Thoracic aorta (tissue), 2 donors: ENCODE data around the gene ZNF497. TPM values are rescaled to one million over a fixed set of nuclear protein-coding genes. Genes with fewer than 3 reads are reported as not detected.
"Not testable (repeated sequence)": the region's sequence is repeated elsewhere in the genome, so short reads cannot be mapped to it uniquely, and the experiment has no call there.

Source experiments
- ATAC-seq: fragments of 150-250 bp; one replicate; pipeline ENCODE4 v1.8.0; 2017; ENCODE audit warnings: low read depth; ENCODE audit not compliant: insufficient number of reproducible peaks, low FRiP score
- DNase-seq: peaks from one replicate; pipeline ENCODE4 v3.0.0-alpha.2; 2020; ENCODE audit warnings: low spot score
- H3K27ac ChIP-seq, 2 donors: fragments of 200-600 bp; sonication (generic); 1 replicate in 1 of 2; 2 replicates in 1 of 2; pipeline ENCODE4 v1.5.1; 2016; ENCODE audit warnings: mild to moderate bottlenecking in 2 of 2, moderate library complexity in 2 of 2
- H3K27me3 ChIP-seq: fragments of 200-600 bp; sonication (generic); replicated peaks from 2 replicates; pipeline ENCODE4 v1.6.0; 2016; ENCODE audit warnings: mild to moderate bottlenecking; ENCODE audit not compliant: insufficient read depth
- H3K36me3 ChIP-seq: fragments of 200-600 bp; sonication (generic); one replicate; pipeline ENCODE4 v1.5.1; 2016
- H3K4me1 ChIP-seq, 2 donors: fragments of 200-600 bp; sonication (generic); 1 replicate in 1 of 2; 2 replicates in 1 of 2; pipeline versions ENCODE4 v1.5.1 to v1.6.0; 2016; ENCODE audit warnings: low read depth in 2 of 2, mild to moderate bottlenecking in 1 of 2; ENCODE audit not compliant: control insufficient read depth in 1 of 2
- H3K4me3 ChIP-seq: fragments of 200-600 bp; sonication (generic); 2 replicates; pipeline ENCODE4 v1.5.1; 2016; ENCODE audit warnings: mild to moderate bottlenecking
- H3K9me3 ChIP-seq: fragments of 200-600 bp; sonication (generic); 2 replicates; pipeline ENCODE4 v1.5.1; 2016
- CTCF ChIP-seq: fragments of 200-600 bp; sonication (generic); IDR thresholded peaks from one replicate; pipeline ENCODE4 v1.5.1; 2019; ENCODE audit warnings: antibody characterized with exemption
- total RNA-seq, 2 donors: library from RNA; depleted of rRNA; stranded (reverse); fragments of >200 nt; gene quantifications; one replicate each; pipeline versions ENCODE4 v1.1.0 to v1.2.3, GENCODE V29; 2016

ZNF497 gene
- total RNA-seq, 2 donors from 2014 or later, result 2.3 TPM; not detected in 1

- DNase-seq (no peak), ATAC-seq (no peak)
- Histone ChIP-seq H3K27ac (no peak overlapping the region), H3K4me1 (peaks cover 0 to 18% of the 10 kb centered on the region in 2 donors), H3K27me3 (no peaks in the 10 kb centered on the region), H3K9me3 (no peaks in the 10 kb centered on the region), H3K4me3 (no peak overlapping the region), H3K36me3 (no peaks in the 10 kb centered on the region)
- TF ChIP-seq CTCF, result no peak
Observed at GRCh38 chr19:58349590-58349989, 13.0 kb downstream of the ZNF497 start.

GRCh38 chr19:58348080-58348479, 14.5 kb downstream of the ZNF497 start:
- peak overlapping the region; percentile 75 for H3K4me3 ChIP-seq
- not testable (repeated sequence) for H3K9me3 ChIP-seq, ATAC-seq, H3K27me3 ChIP-seq, H3K36me3 ChIP-seq, DNase-seq, H3K27ac ChIP-seq
- peaks cover 0 to 18% of the 10 kb centered on the region in 2 donors for H3K4me1 ChIP-seq

DNA sequence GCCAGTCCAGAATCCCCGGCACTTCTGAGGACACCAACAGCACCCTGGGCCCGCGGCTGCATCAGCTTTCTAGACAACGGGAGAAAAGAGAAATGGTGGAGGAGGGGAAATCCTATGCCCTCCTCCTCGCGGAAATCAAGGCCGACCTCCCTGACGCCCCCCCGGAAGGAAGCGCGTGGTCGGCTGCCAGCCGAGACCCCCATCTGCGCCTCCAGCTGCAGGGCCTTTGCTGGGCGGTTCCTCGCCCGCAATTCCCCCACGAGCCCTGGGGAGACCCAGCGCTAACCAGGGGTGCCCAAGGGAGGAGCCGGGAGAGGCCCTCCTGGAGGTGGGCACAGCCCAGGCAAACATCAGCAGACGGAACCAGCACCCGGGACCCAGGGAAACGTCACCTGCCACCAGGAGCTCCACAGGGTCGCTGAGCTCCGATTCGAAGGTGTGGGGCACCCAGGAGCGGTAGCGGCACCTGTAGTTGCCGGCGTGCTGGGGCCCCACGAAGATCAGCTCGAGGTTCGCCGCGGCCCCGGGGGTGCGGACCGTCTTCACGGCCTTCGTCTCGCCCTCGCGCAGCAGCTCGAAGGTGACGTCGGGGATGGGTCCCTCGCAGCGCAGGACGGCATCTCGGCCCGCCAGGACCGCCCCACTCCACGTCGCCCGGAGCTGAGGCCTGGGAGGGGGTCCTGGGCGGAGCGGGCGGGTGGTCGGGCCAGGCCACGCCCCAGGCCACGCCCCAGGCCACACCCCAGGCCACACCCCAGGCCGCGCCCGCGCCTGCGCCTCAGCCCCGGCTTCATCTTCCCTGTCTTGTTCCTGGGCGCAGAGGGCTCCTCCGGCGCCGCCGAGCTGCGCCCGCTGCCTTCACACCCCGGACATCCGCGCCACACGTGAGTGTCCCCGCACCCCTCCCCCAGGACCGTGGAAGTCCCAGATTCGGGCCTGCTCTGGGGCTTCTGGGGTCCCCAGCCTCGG, 15.3 kb downstream of the ZNF497 start:
- no peaks in the 10 kb centered on the region for H3K9me3 ChIP-seq
- no peaks in the 10 kb centered on the region for H3K27me3 ChIP-seq
- ATAC-seq (no peak), DNase-seq (no peak)
- no peaks in the 10 kb centered on the region for H3K36me3 ChIP-seq
- peak overlapping the region; percentile 45 to 61 for H3K27ac ChIP-seq
- TF ChIP-seq CTCF, result no peak
- peak overlapping the region; percentile 75 for H3K4me3 ChIP-seq
- peaks cover 0 to 18% of the 10 kb centered on the region in 2 donors for H3K4me1 ChIP-seq

GRCh38 chr19:58345558-58345957, 17.0 kb downstream of the ZNF497 start:
- no peaks in the 10 kb centered on the region for H3K36me3 ChIP-seq
- no peak for DNase-seq
- no peaks in the 10 kb centered on the region for H3K9me3 ChIP-seq
- ATAC-seq, result no peak
- no peak for TF ChIP-seq CTCF
- H3K27ac ChIP-seq, result no peak overlapping the region
- H3K4me1 ChIP-seq, result peaks cover 0 to 14% of the 10 kb centered on the region in 2 donors
- H3K27me3 ChIP-seq, result no peaks in the 10 kb centered on the region
- no peak overlapping the region for H3K4me3 ChIP-seq

DNA sequence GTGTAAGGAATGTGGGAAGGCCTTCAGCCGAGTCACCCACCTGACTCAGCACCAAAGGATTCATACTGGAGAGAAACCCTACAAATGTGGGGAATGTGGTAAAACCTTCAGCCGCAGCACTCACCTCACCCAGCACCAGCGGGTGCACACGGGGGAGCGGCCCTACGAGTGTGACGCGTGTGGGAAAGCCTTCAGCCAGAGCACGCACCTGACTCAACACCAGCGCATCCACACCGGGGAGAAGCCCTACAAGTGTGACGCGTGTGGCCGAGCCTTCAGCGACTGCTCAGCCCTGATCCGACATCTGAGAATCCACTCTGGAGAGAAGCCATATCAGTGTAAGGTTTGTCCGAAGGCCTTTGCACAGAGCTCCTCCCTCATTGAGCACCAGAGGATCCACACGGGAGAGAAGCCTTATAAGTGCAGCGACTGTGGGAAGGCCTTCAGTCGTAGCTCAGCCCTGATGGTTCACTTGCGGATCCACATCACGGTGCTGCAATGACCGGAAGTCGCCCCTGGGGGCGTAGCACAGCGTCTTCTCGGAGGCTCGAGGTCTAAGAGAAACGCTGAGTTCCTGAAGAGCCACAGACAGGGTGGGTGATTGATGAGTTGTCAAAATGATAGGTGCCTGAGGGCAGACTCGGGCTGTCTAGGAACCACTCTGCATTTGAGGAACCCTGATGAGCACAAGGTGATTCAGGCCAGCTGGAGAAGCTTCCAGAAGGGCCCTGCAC, 23.6 kb downstream of the ZNF497 start:
- H3K4me1 ChIP-seq, result no peaks in the 10 kb centered on the region
- H3K27me3 ChIP-seq, result no peaks in the 10 kb centered on the region
- ATAC-seq, result no peak
- TF ChIP-seq CTCF, result no peak
- no peak overlapping the region for H3K4me3 ChIP-seq
- DNase-seq, result no peak
- H3K27ac ChIP-seq, result no peak overlapping the region
- no peaks in the 10 kb centered on the region for H3K9me3 ChIP-seq
- peaks cover 36% of the 10 kb centered on the region for H3K36me3 ChIP-seq
